NT2/D1 (cell line): ENCODE results near the gene PRELID3B.

ENCODE experiments used
- YY1 ChIP-seq: IDR thresholded peaks from 2 replicates; pipeline ENCODE4 v1.6.1; 2011; ENCODE audit not compliant: insufficient read length, insufficient read depth
- ZNF274 ChIP-seq: IDR thresholded peaks from 2 replicates; pipeline ENCODE4 v1.6.1; 2011; ENCODE audit warnings: mild to moderate bottlenecking, low read depth, low read length

- TF ChIP-seq ZNF274, result no peak
- no peak for TF ChIP-seq YY1
Measured at GRCh38 chr20:59086923-59087322, 44.3 kb upstream of the PRELID3B start.
